Pulmonary artery endothelial cell (primary cell): ENCODE data around the gene IL12RB2. TPM values are rescaled to one million over a fixed set of nuclear protein-coding genes. Genes with fewer than 3 reads are reported as not detected.
"Not testable (repeated sequence)": the region's sequence is repeated elsewhere in the genome, so short reads cannot be mapped to it uniquely, and the experiment has no call there.

Source experiments
- DNase-seq: peaks from one replicate; pipeline ENCODE4 v3.0.0-alpha.2; 2011; ENCODE audit warnings: low read depth, low spot score
- total RNA-seq: library from RNA; depleted of rRNA; stranded (reverse); fragments of >200 nt; gene quantifications from 2 replicates; pipeline ENCODE4 v1.2.3, GENCODE V29; 2014

IL12RB2 gene
- total RNA-seq, 1 donor from 2014 or later, result not detected

DNA sequence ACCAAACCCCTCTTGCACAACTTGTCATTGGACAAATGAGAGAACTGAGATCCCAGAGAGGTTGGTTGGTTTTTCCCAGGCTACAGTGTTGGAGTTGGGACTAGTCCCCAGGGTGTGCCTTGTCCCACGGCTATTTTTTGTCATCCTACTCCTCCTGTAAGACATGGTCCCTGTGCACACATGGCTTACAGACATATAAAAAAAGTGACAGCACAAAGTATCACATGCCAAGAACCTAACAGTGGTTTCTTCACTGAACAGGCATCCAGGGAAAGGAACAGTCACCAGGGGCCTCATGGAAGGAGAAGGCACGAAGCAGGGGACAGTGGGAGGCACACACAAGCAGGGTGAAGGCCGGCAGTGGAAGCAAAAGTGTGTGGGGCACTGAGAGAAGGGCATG, 86.1 kb downstream of the IL12RB2 start:
- DNase-seq, result no peak

DNA sequence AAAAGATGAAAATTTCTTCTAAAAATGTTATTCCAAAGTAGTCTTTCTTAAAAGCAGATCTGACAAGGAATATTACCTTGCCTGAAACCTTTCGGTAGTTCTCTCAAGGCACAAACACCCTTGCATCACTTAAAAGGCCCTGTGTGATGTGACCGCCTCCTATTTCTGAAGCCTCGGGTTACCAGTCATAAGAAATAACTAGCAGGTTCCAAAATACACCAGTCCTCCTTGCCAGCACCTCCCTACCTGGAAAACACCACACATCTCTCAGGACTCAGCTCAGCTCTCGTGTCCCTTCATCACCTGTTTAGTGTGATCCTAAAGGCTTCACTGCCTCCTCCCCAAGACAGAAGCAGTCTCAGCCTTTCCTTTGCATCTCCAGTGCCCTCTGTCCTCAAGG, 86.9 kb downstream of the IL12RB2 start:
- no peak for DNase-seq

DNA sequence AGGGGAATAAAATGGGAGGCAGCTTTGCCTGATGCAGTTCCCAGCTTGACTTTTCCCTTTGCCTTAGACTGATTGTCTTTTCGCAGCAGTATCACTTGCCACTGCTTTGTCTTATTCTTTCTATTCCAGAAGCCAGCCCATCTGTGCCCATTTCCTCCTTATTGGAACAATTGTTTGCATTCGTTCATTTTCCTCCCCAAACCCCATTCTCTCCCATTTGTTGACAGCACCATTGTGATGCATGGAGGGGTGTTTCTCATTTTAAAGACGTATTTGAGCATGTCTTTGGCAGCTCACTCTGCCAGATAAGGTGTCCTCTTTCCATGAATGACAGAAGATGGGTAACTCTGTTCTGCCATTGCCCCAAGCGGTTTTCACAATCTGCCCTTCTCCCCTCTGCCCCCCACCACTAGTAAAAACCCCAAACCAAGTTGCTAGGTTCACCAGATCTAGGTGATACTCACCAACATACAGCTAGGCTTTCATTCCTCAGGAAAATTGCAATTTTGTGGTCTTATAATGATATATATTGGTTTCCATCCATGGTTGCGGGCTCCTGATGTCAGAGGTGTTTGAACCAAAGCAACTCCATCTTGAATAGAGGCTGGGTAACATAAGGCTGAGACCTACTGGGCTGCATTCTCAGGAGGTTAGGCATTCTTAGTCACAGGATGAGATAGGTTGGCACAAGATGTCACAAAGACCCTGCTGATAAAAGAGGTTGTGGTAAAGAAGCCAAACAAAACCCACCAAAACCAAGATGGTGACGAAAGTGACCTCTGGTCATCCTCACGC, 91.7 kb downstream of the IL12RB2 start:
- no peak for DNase-seq

DNA sequence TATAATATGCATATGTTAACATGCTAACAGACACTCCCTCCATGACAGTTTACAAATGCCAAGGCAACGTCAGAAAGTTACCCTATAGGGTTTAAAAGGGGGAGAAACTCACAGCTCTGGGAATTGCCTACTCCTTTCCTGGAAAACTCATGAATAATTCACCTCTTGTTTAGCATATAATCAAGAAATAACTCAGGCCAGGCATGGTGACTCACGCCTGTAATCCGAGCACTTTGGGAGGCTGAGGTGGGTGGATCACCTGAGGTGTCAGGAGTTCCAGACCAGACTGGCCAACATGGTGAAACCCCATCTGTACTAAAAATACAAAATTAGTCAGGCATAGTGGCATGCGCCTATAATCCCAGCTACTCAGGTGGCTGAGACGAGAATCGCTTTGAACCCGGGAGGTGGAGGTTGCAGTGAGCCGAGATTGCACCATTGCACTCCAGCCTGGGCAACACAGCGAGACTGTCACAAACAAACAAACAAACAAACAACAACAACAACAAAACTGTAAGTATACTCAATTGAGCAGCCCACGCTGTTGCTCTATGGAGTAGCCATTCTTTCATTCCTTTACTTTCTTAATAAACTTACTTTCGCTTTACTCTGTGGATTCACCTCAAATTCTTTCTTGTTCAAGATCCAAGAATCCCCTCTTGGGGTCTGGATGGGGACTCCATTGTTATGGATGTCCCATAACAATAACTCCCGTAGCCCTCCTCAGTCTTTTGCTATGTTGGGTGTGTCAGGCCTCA, 92.5 kb downstream of the IL12RB2 start:
- not testable (repeated sequence) for DNase-seq

DNA sequence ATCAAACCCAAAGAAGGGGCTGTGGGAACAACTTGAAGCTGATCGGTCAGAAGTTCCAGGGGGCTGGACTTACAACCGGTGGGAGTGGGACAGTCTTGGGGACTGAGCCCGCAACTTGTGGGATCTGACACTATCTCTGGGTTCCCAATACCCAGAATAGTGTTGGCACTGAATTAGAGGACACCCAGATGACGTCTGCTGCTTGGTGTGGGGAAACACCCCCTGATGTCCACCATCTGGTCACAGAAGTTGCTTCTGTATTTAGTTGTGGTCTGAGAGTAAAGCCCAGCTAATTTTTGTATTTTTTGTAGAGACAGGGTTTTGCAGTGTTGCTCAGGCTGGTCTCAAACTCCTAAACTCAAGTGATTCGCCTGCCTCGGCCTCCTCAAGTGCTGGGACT, 93.8 kb downstream of the IL12RB2 start:
- no peak for DNase-seq

DNA sequence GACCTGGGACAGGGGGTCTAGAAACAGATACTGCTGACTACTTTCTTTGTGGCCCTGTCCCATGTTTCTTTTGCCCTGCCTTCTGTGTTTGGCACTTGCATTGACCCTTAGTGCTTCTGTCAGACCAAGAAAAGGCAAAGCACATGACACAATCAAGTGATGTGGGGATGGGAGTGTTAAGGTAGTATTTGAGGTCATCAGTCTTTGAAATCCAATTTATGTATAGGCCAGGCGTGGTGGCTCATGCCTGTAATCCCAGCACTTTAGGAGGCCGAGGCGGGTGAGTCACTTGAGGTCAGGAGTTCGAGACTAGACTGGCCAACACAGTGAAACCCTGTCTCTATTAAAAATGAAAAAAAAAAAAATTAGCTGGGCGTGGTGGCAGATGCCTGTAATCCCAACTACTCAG, 96.5 kb downstream of the IL12RB2 start:
- no peak for DNase-seq

- DNase-seq, result no peak
Measured at GRCh38 chr1:67405473-67406245, 98.0 kb downstream of the IL12RB2 start.

DNA sequence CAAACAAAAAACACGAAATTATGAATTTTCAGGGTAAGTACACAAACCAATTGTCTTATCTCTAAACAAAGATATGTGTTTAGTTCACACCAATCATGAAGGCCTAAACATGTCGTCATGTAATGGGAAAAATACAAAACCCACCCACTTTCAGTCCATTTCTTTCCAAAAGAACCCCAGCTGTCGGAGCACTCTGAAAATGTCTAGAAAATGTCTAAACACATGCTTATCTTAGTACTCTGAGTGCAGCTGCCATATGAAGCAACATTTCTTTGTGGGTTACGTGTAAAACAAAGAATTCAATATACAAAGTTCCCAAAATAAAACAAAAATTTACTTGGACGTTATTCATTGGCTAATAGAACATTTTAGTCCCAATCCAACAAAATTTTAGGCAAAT, 99.8 kb downstream of the IL12RB2 start:
- no peak for DNase-seq

DNA sequence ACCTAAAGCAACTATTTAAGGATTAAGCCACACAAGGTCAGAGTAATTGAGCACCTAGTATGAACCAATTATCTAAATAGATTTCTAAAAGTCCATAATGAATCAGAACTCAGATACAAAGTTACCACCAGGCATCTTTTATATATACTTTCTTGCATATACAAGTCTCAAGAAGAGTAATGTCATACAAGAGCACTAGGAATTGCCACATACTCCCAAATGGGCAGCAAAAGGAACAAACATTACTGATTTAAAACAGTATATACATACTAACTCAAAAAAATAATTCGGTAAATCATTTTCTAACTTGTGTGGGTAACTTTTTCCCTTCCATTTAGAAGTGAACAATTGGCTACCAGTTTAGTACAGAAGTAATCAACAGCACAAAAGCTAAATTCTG, 100.5 kb downstream of the IL12RB2 start:
- no peak for DNase-seq

DNA sequence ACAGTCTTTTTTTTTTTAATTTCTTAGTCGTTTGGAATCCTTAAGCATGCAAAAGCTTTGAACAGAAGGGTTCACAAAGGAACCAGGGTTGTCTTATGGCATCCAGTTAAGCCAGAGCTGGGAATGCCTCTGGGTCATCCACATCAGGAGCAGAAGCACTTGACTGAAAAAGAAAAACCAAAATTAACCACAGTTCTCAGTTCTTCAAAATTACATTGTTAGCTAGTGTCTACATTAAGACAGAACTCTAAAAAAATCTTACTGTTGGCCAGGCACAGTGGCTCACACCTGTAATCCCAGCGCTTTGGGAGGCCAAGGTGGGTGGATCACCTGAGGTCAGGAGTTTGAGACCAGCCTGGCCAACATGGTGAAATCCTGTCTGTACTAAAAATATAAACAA, 105.4 kb downstream of the IL12RB2 start:
- not testable (repeated sequence) for DNase-seq

- DNase-seq, result no peak
Measured at GRCh38 chr1:67414574-67414973, 106.9 kb downstream of the IL12RB2 start.

- DNase-seq, result no peak
Measured at GRCh38 chr1:67415041-67415440, 107.4 kb downstream of the IL12RB2 start.

GRCh38 chr1:67417733-67418132, 110.1 kb downstream of the IL12RB2 start:
- not testable (repeated sequence) for DNase-seq

GRCh38 chr1:67418839-67419586, 111.3 kb downstream of the IL12RB2 start:
- DNase-seq, result no peak

- no peak for DNase-seq
Measured at GRCh38 chr1:67420835-67421492, 113.3 kb downstream of the IL12RB2 start.

DNA sequence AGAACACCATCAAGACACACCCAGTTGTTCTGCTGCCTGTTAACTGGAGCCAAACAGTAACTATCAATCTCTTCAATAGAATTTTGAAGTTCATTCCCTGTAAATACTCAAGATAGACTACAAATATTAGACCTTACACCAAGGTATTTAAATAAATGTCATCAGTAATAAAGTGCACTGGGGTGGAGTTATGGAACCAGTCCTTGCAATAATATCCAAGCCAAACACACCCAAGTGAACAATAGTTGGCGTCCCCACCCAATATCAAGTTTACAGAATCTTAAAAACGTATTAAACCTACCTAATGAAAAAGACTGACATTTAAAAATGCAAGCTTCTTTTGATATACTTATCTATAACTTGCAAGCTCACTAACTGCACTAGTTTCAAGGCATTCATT, 119.8 kb downstream of the IL12RB2 start:
- no peak for DNase-seq

DNA sequence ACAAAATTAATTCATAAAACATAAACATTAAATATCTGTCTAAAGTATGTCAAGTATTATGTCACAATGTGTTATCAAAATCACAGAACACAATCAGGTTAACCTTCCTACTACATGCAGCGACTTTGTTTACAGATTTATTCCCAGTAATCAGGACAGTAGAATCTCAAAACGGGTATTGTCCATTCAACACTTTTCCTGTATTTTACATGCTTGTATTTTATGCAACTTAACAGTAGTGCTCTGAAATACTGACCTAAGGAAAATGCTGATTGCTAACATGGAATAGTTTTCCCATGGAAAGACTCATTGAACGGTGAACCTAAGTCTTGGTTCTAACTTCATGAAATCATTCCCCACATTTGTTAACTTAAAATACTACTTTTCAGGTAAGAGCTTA, 120.3 kb downstream of the IL12RB2 start:
- DNase-seq, result no peak

GRCh38 chr1:67429011-67429527, 121.4 kb downstream of the IL12RB2 start:
- no peak for DNase-seq

DNA sequence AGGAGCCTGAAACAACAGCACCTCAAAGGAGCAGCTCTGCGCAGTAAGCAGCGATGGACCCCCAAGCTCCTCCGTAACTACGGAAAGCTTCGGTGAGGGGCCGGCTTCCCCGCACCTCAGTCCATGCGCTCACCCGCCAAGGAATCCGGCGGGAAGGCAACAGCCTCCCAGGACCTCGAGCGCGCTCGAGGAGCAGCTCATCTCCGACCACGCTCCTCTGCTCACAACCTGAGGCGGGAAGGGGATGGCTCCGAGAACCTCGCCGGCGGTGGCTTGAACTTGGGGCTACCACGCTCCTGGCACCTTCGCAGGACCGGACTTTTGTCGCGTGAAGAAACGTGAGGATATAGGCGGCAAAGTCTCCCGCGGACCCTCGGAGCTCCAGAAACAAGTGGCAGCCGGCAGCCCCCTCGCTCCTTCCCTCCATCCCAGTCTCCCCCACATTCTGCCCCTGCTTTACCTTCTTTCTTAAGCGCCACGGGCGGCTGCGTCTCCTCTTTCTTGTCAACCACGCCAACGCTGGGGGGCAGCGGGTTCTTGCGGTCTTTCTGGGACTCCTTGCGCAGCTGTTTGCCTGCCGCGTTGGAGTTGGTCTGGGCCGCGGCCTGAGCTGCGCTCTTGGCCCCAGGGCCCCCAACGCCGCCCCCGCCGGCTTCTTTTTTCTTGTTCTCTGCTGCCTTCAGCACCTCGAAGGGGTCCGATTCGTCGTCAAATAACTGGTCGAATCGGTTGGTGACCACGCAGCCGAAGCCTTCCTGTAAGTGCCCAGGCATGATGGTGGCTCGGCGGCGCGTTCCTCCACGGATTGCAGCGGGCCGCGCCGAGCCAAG, 122.1 kb downstream of the IL12RB2 start:
- DNase-seq, result no peak
